GM12892 (cell line): Measurements from ENCODE around the gene DAB2IP. TPM values are rescaled to one million over a fixed set of nuclear protein-coding genes. Genes with fewer than 3 reads are reported as not detected.

ENCODE experiments used
- DNase-seq: peaks from one replicate; pipeline ENCODE4 v3.0.0; 2011; ENCODE audit not compliant: insufficient read length
- FAIRE-seq: peaks from 2 replicates; lab custom pipeline; 2011; peaks lifted over from hg19 to GRCh38; lab: Jason Lieb, UNC
- POLR2A ChIP-seq: IDR thresholded peaks from 2 replicates; pipeline ENCODE4 v1.6.1; 2011; ENCODE audit warnings: low read depth, low read length, control low read depth
- POLR2AphosphoS5 ChIP-seq: IDR thresholded peaks from 2 replicates; pipeline ENCODE4 v1.6.1; 2011; ENCODE audit warnings: low read depth, low read length, control low read depth
- TAF1 ChIP-seq: IDR thresholded peaks from 2 replicates; pipeline ENCODE4 v1.6.1; 2011; ENCODE audit warnings: low read depth, mild to moderate bottlenecking, control low read depth, low read length, borderline replicate concordance
- polyA plus RNA-seq: library from polyadenylated mRNA; unstranded; fragments of >200 nt; gene quantifications from one replicate; pipeline ENCODE4 v1.2.1, GENCODE V29; 2012; ENCODE audit warnings: missing spikeins, inconsistent platforms; ENCODE audit not compliant: missing spikeins

DAB2IP gene
- polyA plus RNA-seq, result 0.13 TPM

- no peak for FAIRE-seq
- no peak for DNase-seq
- TF ChIP-seq POLR2AphosphoS5 (no peak), TAF1 (no peak), POLR2A (no peak)
Observed at GRCh38 chr9:121651295-121652020, at the start of gene DAB2IP. Gene DAB2IP, plus strand, starts transcription at chr9:121651634. Its CDS starts 142 bp downstream, at chr9:121651776.

- no peak for TF ChIP-seq TAF1
- no peak for TF ChIP-seq POLR2A
- TF ChIP-seq POLR2AphosphoS5, result no peak
- FAIRE-seq (no peak), DNase-seq (no peak)
Observed at GRCh38 chr9:121603028-121603427, 48.4 kb upstream of the DAB2IP start.

GRCh38 chr9:121604242-121604641 lies 47.2 kb upstream of the DAB2IP start:
- FAIRE-seq (no peak), DNase-seq (no peak)
- no peak for TF ChIP-seq POLR2A
- no peak for TF ChIP-seq POLR2AphosphoS5
- no peak for TF ChIP-seq TAF1

- FAIRE-seq (no peak), DNase-seq (no peak)
- TF ChIP-seq TAF1 (no peak), POLR2AphosphoS5 (no peak), POLR2A (no peak)
Observed at GRCh38 chr9:121604654-121605053, 46.8 kb upstream of the DAB2IP start.

- FAIRE-seq, result no peak
- TF ChIP-seq POLR2A (no peak), TAF1 (no peak), POLR2AphosphoS5 (no peak)
- no peak for DNase-seq
Observed at GRCh38 chr9:121607434-121608167, 43.8 kb upstream of the DAB2IP start.

- TF ChIP-seq TAF1, result no peak
- TF ChIP-seq POLR2A, result no peak
- no peak for TF ChIP-seq POLR2AphosphoS5
- no peak for DNase-seq
- no peak for FAIRE-seq
Observed at GRCh38 chr9:121608168-121608853, 43.1 kb upstream of the DAB2IP start.

- TF ChIP-seq POLR2AphosphoS5 (no peak), TAF1 (no peak), POLR2A (no peak)
- FAIRE-seq (no peak), DNase-seq (no peak)
Observed at GRCh38 chr9:121609822-121610637, 41.4 kb upstream of the DAB2IP start.

- no peak for TF ChIP-seq POLR2AphosphoS5
- no peak for TF ChIP-seq POLR2A
- no peak for TF ChIP-seq TAF1
- FAIRE-seq (no peak), DNase-seq (no peak)
Observed at GRCh38 chr9:121610638-121610953, 40.8 kb upstream of the DAB2IP start.

- DNase-seq, result no peak
- FAIRE-seq, result no peak
- no peak for TF ChIP-seq POLR2A
- TF ChIP-seq POLR2AphosphoS5, result no peak
- TF ChIP-seq TAF1, result no peak
Observed at GRCh38 chr9:121612511-121612998, 38.9 kb upstream of the DAB2IP start.

- FAIRE-seq, result no peak
- TF ChIP-seq POLR2A (no peak), TAF1 (no peak), POLR2AphosphoS5 (no peak)
- no peak for DNase-seq
Observed at GRCh38 chr9:121613009-121613752, 38.3 kb upstream of the DAB2IP start.
